ENCODE data around the gene PBX1. TPM values are rescaled to one million over a fixed set of nuclear protein-coding genes. Genes with fewer than 3 reads are reported as not detected.
A peak's percentile ranks its signal among the peaks of the same experiment; 100 is the strongest.

PBX1 gene
- total and polyA plus RNA-seq, 8 donors = 17.3 to 113 (median 91.9) TPM

GRCh38 chr1:164805399-164805798 lies 246.4 kb downstream of the PBX1 start:
- intact Hi-C loops (cut with DNase I) = no loop called here
- no peak for TF ChIP-seq CTCF (IDR thresholded peaks at IDR 0.05)
- Histone ChIP-seq H3K9me3 (no peaks in the 10 kb centered on the region), H3K36me3 (peaks cover 0 to 24% (median 10%) of the 10 kb centered on the region in 3 donors), H3K4me3 (no peak overlapping the region), H3K4me1 (peaks cover 15 to 32% (median 20%) of the 10 kb centered on the region in 3 donors), H3K27ac (peak overlapping the region in 2 of 4 donors; percentile 9 to 46), H3K27me3 (no peaks in the 10 kb centered on the region)
- ATAC-seq (no peak), DNase-seq (no peak), FAIRE-seq (no peak)
- 63 to 65% methylated on average over 4 of the region's 4 CpGs for WGBS, 2 donors

GRCh38 chr1:164806531-164806930 lies 247.5 kb downstream of the PBX1 start:
- WGBS, 2 donors = 21 to 23% methylated on average over 6 of the region's 6 CpGs
- Histone ChIP-seq H3K4me1 (peaks cover 15 to 24% (median 20%) of the 10 kb centered on the region in 3 donors), H3K36me3 (peaks cover 0 to 20% (median 10%) of the 10 kb centered on the region in 3 donors), H3K27me3 (no peaks in the 10 kb centered on the region), H3K4me3 (no peak overlapping the region), H3K27ac (peak overlapping the region in 1 of 4 donors; percentile 46), H3K9me3 (no peaks in the 10 kb centered on the region)
- no peak for TF ChIP-seq CTCF (IDR thresholded peaks at IDR 0.05)
- peak in 4 of 6 donors; percentile 54 to 58 (median 55) for DNase-seq
- intact Hi-C loops (cut with DNase I) = no loop called here
- FAIRE-seq = no peak
- ATAC-seq = peak; percentile 85 to 94 (median 91)

GRCh38 chr1:164813776-164814175 lies 254.8 kb downstream of the PBX1 start:
- DNase-seq = no peak
- intact Hi-C loops (cut with DNase I) = no loop called here
- H3K27ac ChIP-seq = no peak overlapping the region
- H3K27me3 ChIP-seq = no peaks in the 10 kb centered on the region
- no peak overlapping the region for H3K4me3 ChIP-seq
- 87 to 89% methylated on average over 1 of the region's 1 CpG for WGBS, 2 donors
- peaks cover 0 to 18% (median 6%) of the 10 kb centered on the region in 3 donors for H3K36me3 ChIP-seq
- FAIRE-seq = peak; percentile 9
- no peak for ATAC-seq
- peaks cover 0 to 5% (median 0%) of the 10 kb centered on the region in 3 donors for H3K4me1 ChIP-seq
- H3K9me3 ChIP-seq = no peaks in the 10 kb centered on the region
- no peak for TF ChIP-seq CTCF (IDR thresholded peaks at IDR 0.05)

- DNase-seq = no peak
- Histone ChIP-seq H3K9me3 (no peaks in the 10 kb centered on the region), H3K36me3 (peaks cover 0 to 25% (median 8%) of the 10 kb centered on the region in 3 donors), H3K27me3 (no peaks in the 10 kb centered on the region), H3K4me1 (no peaks in the 10 kb centered on the region), H3K4me3 (no peak overlapping the region), H3K27ac (no peak overlapping the region)
- no peak for ATAC-seq
- TF ChIP-seq CTCF (IDR thresholded peaks at IDR 0.05) = no peak
- intact Hi-C loops (cut with DNase I) = no loop called here
- no peak for FAIRE-seq
- 94 to 96% methylated on average over 9 of the region's 9 CpGs for WGBS, 2 donors
Observed at GRCh38 chr1:164821648-164822047, 262.7 kb downstream of the PBX1 start.

- WGBS, 2 donors = 45 to 54% methylated on average over 5 of the region's 5 CpGs
- Histone ChIP-seq H3K4me3 (no peak overlapping the region), H3K27me3 (no peaks in the 10 kb centered on the region), H3K27ac (no peak overlapping the region), H3K36me3 (peaks cover 0 to 25% (median 8%) of the 10 kb centered on the region in 3 donors), H3K9me3 (no peaks in the 10 kb centered on the region), H3K4me1 (no peaks in the 10 kb centered on the region)
- no peak for TF ChIP-seq CTCF (IDR thresholded peaks at IDR 0.05)
- intact Hi-C loops (cut with DNase I) = no loop called here
- DNase-seq (no peak), ATAC-seq (peak in 2 of 4 donors; percentile 32 to 35), FAIRE-seq (peak; percentile 91)
Observed at GRCh38 chr1:164823486-164824279, 264.7 kb downstream of the PBX1 start.
